ENCODE results near the gene SUMO3.

DNA sequence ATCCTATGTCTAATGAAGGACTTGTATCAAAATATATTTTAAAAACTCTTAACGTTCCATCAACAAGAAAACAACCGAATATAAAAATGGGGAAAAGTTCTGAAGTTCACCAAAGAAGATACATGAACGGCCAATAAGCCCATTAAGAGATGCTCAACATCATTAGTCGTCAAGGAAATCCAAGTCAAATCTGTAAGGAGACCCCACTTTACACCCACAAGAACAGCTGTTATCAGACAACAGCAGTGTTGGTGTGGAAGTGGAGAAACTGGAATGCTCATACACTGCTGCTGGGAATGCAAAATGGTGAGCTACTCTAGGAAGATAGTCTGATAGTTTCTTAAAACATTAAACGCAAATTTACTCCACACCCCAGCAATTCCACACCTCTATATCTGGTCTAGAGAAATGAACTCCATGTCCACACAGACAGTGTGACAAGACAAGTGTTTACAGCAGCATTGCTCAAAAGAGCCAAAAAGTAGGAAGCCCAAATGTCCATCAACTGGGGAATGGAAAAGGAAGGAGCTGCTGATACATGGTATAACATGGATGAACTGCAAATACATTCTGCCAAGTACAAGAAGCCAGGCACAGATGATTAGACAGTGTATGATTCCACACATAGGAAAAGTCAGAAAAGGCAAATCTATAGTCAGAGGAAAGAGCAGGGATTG is 34.7 kb downstream of the SUMO3 start:
- TF ChIP-seq, protein P1, sequence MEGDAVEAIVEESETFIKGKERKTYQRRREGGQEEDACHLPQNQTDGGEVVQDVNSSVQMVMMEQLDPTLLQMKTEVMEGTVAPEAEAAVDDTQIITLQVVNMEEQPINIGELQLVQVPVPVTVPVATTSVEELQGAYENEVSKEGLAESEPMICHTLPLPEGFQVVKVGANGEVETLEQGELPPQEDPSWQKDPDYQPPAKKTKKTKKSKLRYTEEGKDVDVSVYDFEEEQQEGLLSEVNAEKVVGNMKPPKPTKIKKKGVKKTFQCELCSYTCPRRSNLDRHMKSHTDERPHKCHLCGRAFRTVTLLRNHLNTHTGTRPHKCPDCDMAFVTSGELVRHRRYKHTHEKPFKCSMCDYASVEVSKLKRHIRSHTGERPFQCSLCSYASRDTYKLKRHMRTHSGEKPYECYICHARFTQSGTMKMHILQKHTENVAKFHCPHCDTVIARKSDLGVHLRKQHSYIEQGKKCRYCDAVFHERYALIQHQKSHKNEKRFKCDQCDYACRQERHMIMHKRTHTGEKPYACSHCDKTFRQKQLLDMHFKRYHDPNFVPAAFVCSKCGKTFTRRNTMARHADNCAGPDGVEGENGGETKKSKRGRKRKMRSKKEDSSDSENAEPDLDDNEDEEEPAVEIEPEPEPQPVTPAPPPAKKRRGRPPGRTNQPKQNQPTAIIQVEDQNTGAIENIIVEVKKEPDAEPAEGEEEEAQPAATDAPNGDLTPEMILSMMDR (conservative IDR thresholded peaks at IDR 0.05; ENCODE audit: low read length) = no peak
- TF ChIP-seq EZH2phosphoT487 (IDR thresholded peaks at IDR 0.05; ENCODE audit: borderline replicate concordance) = no peak

Data from Loucy (cell line).